Pancreas (tissue), 10 donors: ENCODE measurements around the gene OPRL1. TPM values are rescaled to one million over a fixed set of nuclear protein-coding genes. Genes with fewer than 3 reads are reported as not detected.

Experiments
- ATAC-seq, 4 donors: fragments of 200-7000 bp; cut with Tn5 transposase; one replicate each; pipeline versions ENCODE4 v1.8.0 to v1.9.1; 2020; ENCODE audit warnings: mild to moderate bottlenecking in 4 of 4, moderate library complexity in 4 of 4
- DNase-seq, 6 donors: peaks; one replicate each; pipeline ENCODE4 v3.0.0-alpha.2; 2020
- FAIRE-seq: peaks from 2 replicates; lab custom pipeline; 2012; peaks lifted over from hg19 to GRCh38; lab: Jason Lieb, UNC
- H3K27ac ChIP-seq, 4 donors: fragments of 200-600 bp; sonication (generic); 1 replicate in 3 of 4; 2 replicates in 1 of 4; pipeline versions ENCODE4 v1.5.0 to v1.8.0; 2020
- H3K27me3 ChIP-seq, 4 donors: fragments of 200-600 bp; one replicate each; pipeline ENCODE4 v1.8.0; 2021
- H3K36me3 ChIP-seq, 3 donors: fragments of 200-600 bp; sonication (generic) in 1 of 3; one replicate each; pipeline versions ENCODE4 v1.5.0 to v1.8.0; 2020 to 2021
- H3K4me1 ChIP-seq, 3 donors: fragments of 200-600 bp; one replicate each; pipeline ENCODE4 v1.8.0; 2021
- H3K4me3 ChIP-seq, 4 donors: fragments of 200-600 bp; sonication (generic) in 2 of 4; one replicate each; pipeline versions ENCODE4 v1.5.0 to v1.8.0; 2020 to 2021
- H3K9me3 ChIP-seq, 4 donors: fragments of 200-600 bp; one replicate each; pipeline ENCODE4 v1.8.0; 2021
- CTCF ChIP-seq, 4 donors: fragments of 200-600 bp; sonication (generic) in 3 of 4; IDR thresholded peaks; one replicate each; pipeline versions ENCODE4 v1.5.0 to v1.8.0; 2021; ENCODE audit warnings: antibody characterized with exemption in 4 of 4
- WGBS, 2 donors: extraction: QIAGEN DNeasy Blood & Tissue Kit; methylation state at CpG; one replicate each; pipeline ENCODE4 v1.1.7; 2013; 5-methylcytosine and 5-hydroxymethylcytosine counted together
- intact Hi-C, 3 donors: fragments of 100-400 bp; cut with DNase I; formaldehyde crosslinking; loops; one replicate each; pipeline versions ENCODE4 v1.11.1 to v1.14.2; 2022
- polyA plus RNA-seq, 2 donors: library from polyadenylated mRNA; stranded (reverse); fragments of 200-250 nt; gene quantifications; one replicate each; pipeline ENCODE4 v1.2.3, GENCODE V29; 2013
- total RNA-seq, 6 donors: library from RNA; stranded (reverse); fragmentation: NEBNext Ultra II Directional in 4 of 6; extraction: Animal tissue kit (Norgen Biotek cat#: 25700) in 4 of 6; gene quantifications; one replicate each; pipeline versions ENCODE4 v1.2.1 to v1.2.4, GENCODE V29; 2021 to 2023
- donor health status: healthy with polysubstance abuse.
- donor health status: DM: no; HTN: no; CAD: no; lungs with moderate emphysema.
- donor health status: DM: no; HTN: no; CAD: no.
- donor health status: control.
- donor health status: control.
- donor health status: Bipolar disorder and iron deficiency.
- donor health status: DM: yes; HTN: yes; CAD: no.
- donor health status: DM: no; HTN: no; CAD: no.
- donor health status: DM: no; HTN: no; CAD: no.
- donor health status: DM: yes; HTN: yes; CAD: no.

OPRL1 gene
- total and polyA plus RNA-seq, 8 donors, result 0.25 to 2.2 (median 0.91) TPM

GRCh38 chr20:64047046-64047389, 32.9 kb upstream of the OPRL1 start:
- H3K27ac ChIP-seq, result no peak overlapping the region
- no peaks in the 10 kb centered on the region for H3K4me1 ChIP-seq
- ATAC-seq (no peak), FAIRE-seq (no peak), DNase-seq (no peak)
- H3K4me3 ChIP-seq, result no peak overlapping the region
- intact Hi-C loops, result no loop called here
- no peaks in the 10 kb centered on the region for H3K36me3 ChIP-seq
- TF ChIP-seq CTCF (IDR thresholded peaks at IDR 0.05), result no peak
- WGBS, 2 donors, result 62 to 70% methylated on average over 8 of the region's 8 CpGs
- peaks cover 0 to 7% (median 3%) of the 10 kb centered on the region in 4 donors for H3K27me3 ChIP-seq
- no peaks in the 10 kb centered on the region for H3K9me3 ChIP-seq

GRCh38 chr20:64047968-64048401, 31.9 kb upstream of the OPRL1 start:
- H3K4me1 ChIP-seq, result no peaks in the 10 kb centered on the region
- DNase-seq (no peak), ATAC-seq (peak in 2 of 4 donors; percentile 17 to 19), FAIRE-seq (no peak)
- WGBS, 2 donors, result 5 to 10% methylated on average over 40 to 49 of the region's 49 CpGs
- no peak for TF ChIP-seq CTCF (IDR thresholded peaks at IDR 0.05)
- no peak overlapping the region for H3K27ac ChIP-seq
- H3K27me3 ChIP-seq, result peaks cover 0 to 7% (median 3%) of the 10 kb centered on the region in 4 donors
- no peaks in the 10 kb centered on the region for H3K9me3 ChIP-seq
- H3K4me3 ChIP-seq, result peak overlapping the region in 2 of 4 donors; percentile 11 to 20
- H3K36me3 ChIP-seq, result no peaks in the 10 kb centered on the region
- intact Hi-C loops, result no loop called here

GRCh38 chr20:64048402-64049044, 31.4 kb upstream of the OPRL1 start:
- intact Hi-C loops, result no loop called here
- no peaks in the 10 kb centered on the region for H3K36me3 ChIP-seq
- no peak for DNase-seq
- H3K27ac ChIP-seq, result no peak overlapping the region
- no peak for FAIRE-seq
- H3K9me3 ChIP-seq, result no peaks in the 10 kb centered on the region
- no peaks in the 10 kb centered on the region for H3K4me1 ChIP-seq
- peak in 1 of 4 donors; percentile 16 for ATAC-seq
- H3K4me3 ChIP-seq, result peak overlapping the region in 2 of 4 donors; percentile 11 to 20
- 4% methylated on average over 51 to 101 of the region's 101 CpGs for WGBS, 2 donors
- peaks cover 0 to 7% (median 3%) of the 10 kb centered on the region in 4 donors for H3K27me3 ChIP-seq
- TF ChIP-seq CTCF (IDR thresholded peaks at IDR 0.05), result no peak

- WGBS, 2 donors, result 2 to 3% methylated on average over 33 to 104 of the region's 111 CpGs
- Histone ChIP-seq H3K9me3 (no peaks in the 10 kb centered on the region), H3K27me3 (peaks cover 0 to 7% (median 3%) of the 10 kb centered on the region in 4 donors), H3K27ac (peak within 1 kb of the TSS in 1 of 4 donors; percentile 37), H3K4me3 (peak within 1 kb of the TSS in 2 of 4 donors; percentile 11 to 20), H3K4me1 (no peaks in the 10 kb centered on the region), H3K36me3 (no peaks in the 10 kb centered on the region)
- ATAC-seq (peak in 1 of 4 donors; percentile 29), DNase-seq (no peak), FAIRE-seq (no peak)
- no peak for TF ChIP-seq CTCF (IDR thresholded peaks at IDR 0.05)
- intact Hi-C loops, result no loop called here
Observed at GRCh38 chr20:64049060-64049877, 30.6 kb upstream of the OPRL1 start, which contains the start of gene SOX18. TSS of gene SOX18 (minus strand) at chr20:64049639. CDS start at chr20:64049516, 123 bp downstream.
